Activated CD4-positive, alpha-beta memory T cell treated with anti-CD3 and anti-CD28 coated beads for 36 hours (primary cell): ENCODE results near the gene SMG6. TPM values are rescaled to one million over a fixed set of nuclear protein-coding genes. Genes with fewer than 3 reads are reported as not detected.

Source experiments
- CTCF ChIA-PET: fragments of 350-600 bp; sonication (Branson Sonifier 250); formaldehyde crosslinking; loops from one replicate; lab custom pipeline; 2021; ENCODE audit warnings: antibody characterized with exemption, inconsistent platforms; lab: Charles Lee
- POLR2A ChIA-PET: fragments of 350-600 bp; sonication (Branson Sonifier 250); formaldehyde crosslinking; loops from one replicate; lab custom pipeline; 2021; ENCODE audit warnings: antibody characterized with exemption; lab: Charles Lee
- DNase-seq: peaks from one replicate; pipeline ENCODE4 v3.0.0-alpha.2; 2020
- H3K27ac Mint-ChIP-seq: one replicate; pipeline ENCODE4 v1.8.0; 2021; ENCODE audit warnings: mixed read lengths
- H3K27me3 Mint-ChIP-seq: one replicate; pipeline ENCODE4 v1.8.0; 2021; ENCODE audit warnings: mixed read lengths
- H3K36me3 Mint-ChIP-seq: one replicate; pipeline ENCODE4 v1.8.0; 2021; ENCODE audit warnings: mixed read lengths
- H3K4me1 Mint-ChIP-seq: one replicate; pipeline ENCODE4 v1.8.0; 2021; ENCODE audit warnings: low read depth, mixed read lengths
- H3K4me3 Mint-ChIP-seq: one replicate; pipeline ENCODE4 v1.8.0; 2021; ENCODE audit warnings: mild to moderate bottlenecking, mixed read lengths
- H3K9me3 Mint-ChIP-seq: one replicate; pipeline ENCODE4 v1.8.0; 2021; ENCODE audit warnings: mixed read lengths
- intact Hi-C: fragments of 100-400 bp; cut with micrococcal nuclease; formaldehyde crosslinking; loops from one replicate; pipeline ENCODE4 v1.15.1; 2023
- total RNA-seq, 2 experiments: library from RNA; stranded (reverse); gene quantifications; one replicate each; pipeline ENCODE4 v1.2.3, GENCODE V29; 2021

The SMG6 gene
- total RNA-seq, 2 experiments from 2014 or later: 17.2 to 20.3 TPM

- DNase-seq: peak; percentile 71
- Mint-ChIP-seq H3K36me3 (peaks cover 66% of the 10 kb centered on the region), H3K9me3 (no peaks in the 10 kb centered on the region), H3K4me1 (peaks cover 49% of the 10 kb centered on the region), H3K27ac (peak overlapping the region; percentile 93), H3K27me3 (peaks cover 2% of the 10 kb centered on the region), H3K4me3 (peak overlapping the region; percentile 57)
- intact Hi-C loops: no loop called here
- POLR2A ChIA-PET: interaction anchor here (0.5 to 5.7 kb wide), 4 partner anchors 10 to 19 kb away, joined by 3 to 82 read pairs (median 6); no protein-coding TSS in a partner anchor
- CTCF ChIA-PET: interaction anchor here (1.0 to 8.3 kb wide), 7 partner anchors 12 to 176 kb away, joined by 3 to 122 read pairs (median 5); partner anchors contain the start of gene HIC1
These were observed 235.0 kb downstream of the SMG6 start for GRCh38 chr17:2068519-2069051.

GRCh38 chr17:2068031-2068518 is 235.5 kb downstream of the SMG6 start:
- DNase-seq: no peak
- H3K9me3 Mint-ChIP-seq: no peaks in the 10 kb centered on the region
- peak overlapping the region; percentile 93 for H3K27ac Mint-ChIP-seq
- peaks cover 71% of the 10 kb centered on the region for H3K36me3 Mint-ChIP-seq
- CTCF ChIA-PET: interaction anchor here (1.1 to 8.3 kb wide), 5 partner anchors 12 to 177 kb away, joined by 3 to 122 read pairs (median 6); partner anchors contain the start of gene HIC1
- peak overlapping the region; percentile 57 for H3K4me3 Mint-ChIP-seq
- H3K4me1 Mint-ChIP-seq: peaks cover 49% of the 10 kb centered on the region
- intact Hi-C loops: no loop called here
- POLR2A ChIA-PET: interaction anchor here (0.6 to 5.7 kb wide), 3 partner anchors 10 to 20 kb away, joined by 3 to 82 read pairs (median 9); no protein-coding TSS in a partner anchor
- peaks cover 2% of the 10 kb centered on the region for H3K27me3 Mint-ChIP-seq

- intact Hi-C loops: no loop called here
- CTCF ChIA-PET: interaction anchor here (3.4 to 8.3 kb wide), 3 partner anchors 11 to 178 kb away, joined by 28 to 122 read pairs (median 36); partner anchors contain the start of gene HIC1
- DNase-seq: no peak
- Mint-ChIP-seq H3K9me3 (no peaks in the 10 kb centered on the region), H3K36me3 (peaks cover 70% of the 10 kb centered on the region), H3K4me3 (peak overlapping the region; percentile 24), H3K27ac (no peak overlapping the region), H3K27me3 (peaks cover 2% of the 10 kb centered on the region), H3K4me1 (peaks cover 49% of the 10 kb centered on the region)
- POLR2A ChIA-PET: interaction anchor here (5.7 kb wide), 1 partner anchor 20 kb away, joined by 82 read pairs; no protein-coding TSS in a partner anchor
These were observed 236.0 kb downstream of the SMG6 start for GRCh38 chr17:2067608-2068024.

GRCh38 chr17:2067048-2067561 is 236.5 kb downstream of the SMG6 start:
- ChIA-PET CTCF (interaction anchor here (4.3 to 8.3 kb wide), 2 partner anchors 11 to 178 kb away, joined by 36 to 122 read pairs; partner anchors contain the start of gene HIC1), POLR2A (interaction anchor here (1.1 to 5.7 kb wide), 2 partner anchors 12 to 21 kb away, joined by 4 to 82 read pairs; partner anchors contain the start of gene HIC1)
- Mint-ChIP-seq H3K9me3 (no peaks in the 10 kb centered on the region), H3K27me3 (peaks cover 2% of the 10 kb centered on the region), H3K27ac (no peak overlapping the region), H3K36me3 (peaks cover 70% of the 10 kb centered on the region), H3K4me1 (peaks cover 47% of the 10 kb centered on the region), H3K4me3 (peak overlapping the region; percentile 24)
- no peak for DNase-seq
- intact Hi-C loops: no loop called here

- Mint-ChIP-seq H3K9me3 (no peaks in the 10 kb centered on the region), H3K36me3 (peaks cover 70% of the 10 kb centered on the region), H3K27ac (no peak overlapping the region), H3K27me3 (peaks cover 2% of the 10 kb centered on the region), H3K4me3 (no peak overlapping the region), H3K4me1 (peaks cover 36% of the 10 kb centered on the region)
- intact Hi-C loops: no loop called here
- ChIA-PET POLR2A (interaction anchor here (1.1 to 2.0 kb wide), 2 partner anchors 10 to 11 kb away, joined by 4 to 12 read pairs; partner anchors contain the start of gene HIC1), CTCF (interaction anchor here (1.2 to 8.3 kb wide), 4 partner anchors 9 to 179 kb away, joined by 5 to 122 read pairs (median 20); partner anchors contain the start of gene HIC1)
- DNase-seq: no peak
These were observed 237.6 kb downstream of the SMG6 start for GRCh38 chr17:2065949-2066400.

GRCh38 chr17:2064980-2065785 is 238.4 kb downstream of the SMG6 start:
- no peak overlapping the region for H3K27ac Mint-ChIP-seq
- H3K4me1 Mint-ChIP-seq: peaks cover 29% of the 10 kb centered on the region

GRCh38 chr17:2064520-2064971 is 239.0 kb downstream of the SMG6 start:
- POLR2A ChIA-PET: interaction anchor here (2.0 kb wide), 1 partner anchor 9 kb away, joined by 12 read pairs; the partner anchor contains the start of gene HIC1
- H3K4me3 Mint-ChIP-seq: no peak overlapping the region

More at GRCh38 chr17:2064980-2065785, 238.4 kb downstream of the SMG6 start:
- H3K9me3 Mint-ChIP-seq: no peaks in the 10 kb centered on the region
- DNase-seq: peak; percentile 89
- H3K4me3 Mint-ChIP-seq: no peak overlapping the region
- peaks cover 76% of the 10 kb centered on the region for H3K36me3 Mint-ChIP-seq
- POLR2A ChIA-PET: interaction anchor here (2.0 kb wide), 1 partner anchor 9 kb away, joined by 12 read pairs; the partner anchor contains the start of gene HIC1
- CTCF ChIA-PET: interaction anchor here (0.7 to 8.3 kb wide), 9 partner anchors 9 to 180 kb away, joined by 3 to 122 read pairs (median 5); partner anchors contain the start of gene HIC1
- intact Hi-C loops: no loop called here
- H3K27me3 Mint-ChIP-seq: peaks cover 2% of the 10 kb centered on the region

GRCh38 chr17:2064147-2064489 is 239.5 kb downstream of the SMG6 start:
- H3K27ac Mint-ChIP-seq: no peak overlapping the region
- H3K9me3 Mint-ChIP-seq: no peaks in the 10 kb centered on the region

More at GRCh38 chr17:2064520-2064971, 239.0 kb downstream of the SMG6 start:
- peaks cover 3% of the 10 kb centered on the region for H3K27me3 Mint-ChIP-seq
- H3K27ac Mint-ChIP-seq: no peak overlapping the region
- DNase-seq: no peak
- intact Hi-C loops: no loop called here
- CTCF ChIA-PET: interaction anchor here (1.0 to 8.3 kb wide), 7 partner anchors 8 to 181 kb away, joined by 3 to 122 read pairs (median 5); partner anchors contain the start of gene HIC1
- H3K36me3 Mint-ChIP-seq: peaks cover 73% of the 10 kb centered on the region
- peaks cover 25% of the 10 kb centered on the region for H3K4me1 Mint-ChIP-seq
- no peaks in the 10 kb centered on the region for H3K9me3 Mint-ChIP-seq

GRCh38 chr17:2063261-2064146 is 240.1 kb downstream of the SMG6 start:
- ChIA-PET POLR2A (interaction anchor here (2.0 kb wide), 1 partner anchor 8 kb away, joined by 12 read pairs; the partner anchor contains the start of gene HIC1), CTCF (interaction anchor here (0.7 to 8.3 kb wide), 5 partner anchors 7 to 674 kb away, joined by 3 to 122 read pairs (median 5); partner anchors contain the start of gene HIC1)
- Mint-ChIP-seq H3K27me3 (peaks cover 3% of the 10 kb centered on the region), H3K4me3 (no peak overlapping the region), H3K4me1 (peaks cover 16% of the 10 kb centered on the region), H3K36me3 (peaks cover 68% of the 10 kb centered on the region), H3K9me3 (no peaks in the 10 kb centered on the region), H3K27ac (no peak overlapping the region)
- intact Hi-C loops: no loop called here
- no peak for DNase-seq

More at GRCh38 chr17:2064147-2064489, 239.5 kb downstream of the SMG6 start:
- H3K4me3 Mint-ChIP-seq: no peak overlapping the region
- H3K36me3 Mint-ChIP-seq: peaks cover 74% of the 10 kb centered on the region
- H3K27me3 Mint-ChIP-seq: peaks cover 5% of the 10 kb centered on the region
- CTCF ChIA-PET: interaction anchor here (1.1 to 8.3 kb wide), 5 partner anchors 8 to 181 kb away, joined by 3 to 122 read pairs (median 5); partner anchors contain the start of gene HIC1
- no peak for DNase-seq
- intact Hi-C loops: no loop called here
- H3K4me1 Mint-ChIP-seq: peaks cover 22% of the 10 kb centered on the region
- POLR2A ChIA-PET: interaction anchor here (2.0 kb wide), 1 partner anchor 8 kb away, joined by 12 read pairs; the partner anchor contains the start of gene HIC1

GRCh38 chr17:2062571-2063183 is 240.9 kb downstream of the SMG6 start:
- Mint-ChIP-seq H3K4me3 (no peak overlapping the region), H3K4me1 (peaks cover 12% of the 10 kb centered on the region), H3K27ac (no peak overlapping the region), H3K27me3 (peaks cover 5% of the 10 kb centered on the region), H3K36me3 (peaks cover 64% of the 10 kb centered on the region), H3K9me3 (no peaks in the 10 kb centered on the region)
- intact Hi-C loops: no loop called here
- ChIA-PET CTCF (interaction anchor here (0.7 kb wide), 1 partner anchor 674 kb away, joined by 3 read pairs; no protein-coding TSS in a partner anchor), POLR2A (no interaction called here)
- DNase-seq: no peak
